Neural cell (in vitro differentiated cells): ENCODE measurements around the gene RHOT2. TPM values are rescaled to one million over a fixed set of nuclear protein-coding genes. Genes with fewer than 3 reads are reported as not detected.

Experiments
- H2AFZ ChIP-seq: fragments of 200-600, 300-800 bp; sonication (generic), shearing (Covaris generic); 2 replicates; pipeline ENCODE4 v1.6.0; 2014; ENCODE audit warnings: low read depth, mild to moderate bottlenecking, antibody characterized with exemption, low read length, moderate library complexity
- H3F3A ChIP-seq: fragments of 200-600 bp; shearing (Covaris generic); 2 replicates; pipeline ENCODE4 v1.6.1; 2016; ENCODE audit warnings: mild to moderate bottlenecking, moderate library complexity, mixed read lengths, antibody characterized with exemption, low read length; ENCODE audit not compliant: insufficient read depth, poor library complexity, severe bottlenecking
- H3K27ac ChIP-seq: fragments of 200-600, 300-800 bp; sonication (generic), shearing (Covaris generic); 2 replicates; pipeline ENCODE4 v1.5.1; 2014; ENCODE audit warnings: mild to moderate bottlenecking, low read length, moderate library complexity
- H3K27me3 ChIP-seq: fragments of 300-800, 200-600 bp; sonication (generic), shearing (Covaris generic); 2 replicates; pipeline ENCODE4 v1.6.0; 2014; ENCODE audit warnings: mild to moderate bottlenecking, low read depth, low read length, moderate library complexity; ENCODE audit not compliant: insufficient read depth
- H3K36me3 ChIP-seq: fragments of 300-800, 200-600 bp; sonication (generic), shearing (Covaris generic); 2 replicates; pipeline ENCODE4 v1.5.1; 2014; ENCODE audit warnings: mild to moderate bottlenecking, antibody characterized with exemption, low read length, moderate library complexity; ENCODE audit not compliant: insufficient read depth
- H3K4me2 ChIP-seq: fragments of 300-800, 200-600 bp; sonication (generic), shearing (Covaris generic); 2 replicates; pipeline ENCODE4 v1.6.0; 2014; ENCODE audit warnings: mild to moderate bottlenecking, low read length
- H3K4me3 ChIP-seq: fragments of 300-800, 200-600 bp; sonication (generic), shearing (Covaris generic); 2 replicates; pipeline ENCODE4 v1.5.1; 2014; ENCODE audit warnings: mild to moderate bottlenecking, low read length, moderate library complexity
- H3K79me2 ChIP-seq: fragments of 200-600 bp; shearing (Covaris generic); replicated peaks from 2 replicates; pipeline ENCODE4 v1.6.0; 2014; ENCODE audit warnings: mild to moderate bottlenecking, low read length, moderate library complexity; ENCODE audit not compliant: insufficient read depth
- H3K9ac ChIP-seq: fragments of 300-800, 200-600 bp; sonication (generic), shearing (Covaris generic); 2 replicates; pipeline ENCODE4 v1.6.1; 2016; ENCODE audit warnings: mild to moderate bottlenecking, low read length, mixed read lengths
- H3K9me2 ChIP-seq: fragments of 200-600 bp; shearing (Covaris generic); 2 replicates; pipeline ENCODE4 v1.6.1; 2016; ENCODE audit warnings: mild to moderate bottlenecking, low read length, mixed read lengths; ENCODE audit not compliant: insufficient read depth
- H3K9me3 ChIP-seq: fragments of 200-600, 300-800 bp; sonication (generic), shearing (Covaris generic); 2 replicates; pipeline ENCODE4 v1.6.1; 2016; ENCODE audit warnings: mild to moderate bottlenecking, mixed run types, low read length, moderate library complexity, mixed read lengths
- H4K20me1 ChIP-seq: fragments of 200-600 bp; shearing (Covaris generic); 2 replicates; pipeline ENCODE4 v1.6.1; 2016; ENCODE audit warnings: mild to moderate bottlenecking, mixed run types; ENCODE audit not compliant: insufficient read depth
- CTCF ChIP-seq: fragments of 450-650 bp; IDR thresholded peaks from 2 replicates; pipeline ENCODE4 v1.5.1; 2014; ENCODE audit warnings: antibody characterized with exemption, mild to moderate bottlenecking, moderate library complexity; ENCODE audit not compliant: poor library complexity, severe bottlenecking
- EP300 ChIP-seq: fragments of 450-650 bp; conservative IDR thresholded peaks from 2 replicates; pipeline ENCODE4 v1.6.1; 2014; ENCODE audit warnings: antibody characterized with exemption, mild to moderate bottlenecking, moderate library complexity; ENCODE audit not compliant: poor library complexity, severe bottlenecking
- EZH2 ChIP-seq: fragments of 200-600, 300-800 bp; shearing (Covaris generic), sonication (generic); IDR thresholded peaks from 2 replicates; pipeline ENCODE4 v1.6.1; 2014; ENCODE audit warnings: antibody characterized with exemption, low read length, borderline replicate concordance, mild to moderate bottlenecking; ENCODE audit not compliant: insufficient read depth, poor library complexity, severe bottlenecking
- MXI1 ChIP-seq: fragments of 450-650 bp; conservative IDR thresholded peaks from 2 replicates; pipeline ENCODE4 v1.6.1; 2014; ENCODE audit warnings: antibody characterized with exemption, mild to moderate bottlenecking; ENCODE audit not compliant: poor library complexity, severe bottlenecking
- POLR2AphosphoS5 ChIP-seq: IDR thresholded peaks from 2 replicates; pipeline ENCODE4 v1.6.1; 2012
- RAD21 ChIP-seq: fragments of 450-650 bp; conservative IDR thresholded peaks from 2 replicates; pipeline ENCODE4 v1.6.1; 2014; ENCODE audit warnings: antibody characterized with exemption, mild to moderate bottlenecking, moderate library complexity
- REST ChIP-seq: IDR thresholded peaks from 2 replicates; pipeline ENCODE4 v1.6.1; 2012; ENCODE audit warnings: borderline replicate concordance
- SMC3 ChIP-seq: fragments of 450-650 bp; conservative IDR thresholded peaks from 2 replicates; pipeline ENCODE4 v1.6.1; 2014; ENCODE audit warnings: antibody characterized with exemption, mild to moderate bottlenecking, moderate library complexity; ENCODE audit not compliant: poor library complexity
- TAF1 ChIP-seq: IDR thresholded peaks from 2 replicates; pipeline ENCODE4 v1.6.1; 2012; ENCODE audit warnings: low read depth
- polyA plus RNA-seq: library from polyadenylated mRNA; depleted of rRNA; stranded (reverse); fragments of >200 nt; gene quantifications from 2 replicates; pipeline ENCODE4 v1.2.3, GENCODE V29; 2014

The RHOT2 gene
- polyA plus RNA-seq, 1 donor from 2014 or later: 132 TPM

- Histone ChIP-seq H3F3A (no peaks in the 10 kb centered on the region), H3K4me3 (no peak overlapping the region), H4K20me1 (no peaks in the 10 kb centered on the region), H3K9me2 (no peaks in the 10 kb centered on the region), H3K4me2 (no peak overlapping the region), H3K9ac (no peak overlapping the region), H3K27ac (no peak overlapping the region), H3K79me2 (no peaks in the 10 kb centered on the region), H3K27me3 (no peaks in the 10 kb centered on the region), H3K9me3 (no peaks in the 10 kb centered on the region), H2AFZ (no peak overlapping the region), H3K36me3 (no peaks in the 10 kb centered on the region)
- TF ChIP-seq CTCF: no peak
- no peak for TF ChIP-seq SMC3
- TF ChIP-seq POLR2AphosphoS5: no peak
- TF ChIP-seq REST: no peak
- no peak for TF ChIP-seq EP300
Measured at GRCh38 chr16:620700-621525, 47.0 kb upstream of the RHOT2 start.

GRCh38 chr16:621526-622105 is 46.3 kb upstream of the RHOT2 start:
- no peak for TF ChIP-seq REST
- no peak for TF ChIP-seq POLR2AphosphoS5
- TF ChIP-seq TAF1: no peak
- TF ChIP-seq EZH2: no peak
- TF ChIP-seq CTCF: no peak
- TF ChIP-seq SMC3: no peak
- no peak for TF ChIP-seq MXI1
- no peak for TF ChIP-seq EP300
- no peak for TF ChIP-seq RAD21
- H3K27me3 ChIP-seq: no peaks in the 10 kb centered on the region
- H3K9me3 ChIP-seq: no peaks in the 10 kb centered on the region
- no peak overlapping the region for H3K4me3 ChIP-seq
- H3K79me2 ChIP-seq: no peaks in the 10 kb centered on the region
- H4K20me1 ChIP-seq: no peaks in the 10 kb centered on the region
- H3K4me2 ChIP-seq: no peak overlapping the region
- H2AFZ ChIP-seq: no peak overlapping the region
- no peak overlapping the region for H3K9ac ChIP-seq
- H3K9me2 ChIP-seq: no peaks in the 10 kb centered on the region
- H3F3A ChIP-seq: no peaks in the 10 kb centered on the region
- no peaks in the 10 kb centered on the region for H3K36me3 ChIP-seq
- no peak overlapping the region for H3K27ac ChIP-seq
